ENCODE results near the gene VPREB3.
"Not testable (repeated sequence)": the region's sequence is repeated elsewhere in the genome, so short reads cannot be mapped to it uniquely, and the experiment has no call there.

Gene VPREB3

GRCh38 chr22:23744485-23744884, 9.7 kb downstream of the VPREB3 start:
- no peak for DNase-seq (ENCODE audit: low read depth in 2 of 3, low spot score in 1 of 3)

- DNase-seq (ENCODE audit: low read depth in 2 of 3, low spot score in 1 of 3): no peak
These were observed 10.2 kb downstream of the VPREB3 start for GRCh38 chr22:23744001-23744400.

GRCh38 chr22:23743303-23743705, 10.9 kb downstream of the VPREB3 start:
- no peak for DNase-seq (ENCODE audit: low read depth in 2 of 3, low spot score in 1 of 3)

GRCh38 chr22:23742505-23743264, 11.5 kb downstream of the VPREB3 start:
- DNase-seq (ENCODE audit: low read depth in 2 of 3, low spot score in 1 of 3): no peak

- no peak for DNase-seq (ENCODE audit: low read depth in 2 of 3, low spot score in 1 of 3)
These were observed 16.5 kb downstream of the VPREB3 start for GRCh38 chr22:23737696-23738095.

GRCh38 chr22:23728108-23728507, 26.1 kb downstream of the VPREB3 start:
- DNase-seq (ENCODE audit: low read depth in 2 of 3, low spot score in 1 of 3): not testable (repeated sequence)

- DNase-seq (ENCODE audit: low read depth in 2 of 3, low spot score in 1 of 3): no peak
These were observed 31.5 kb downstream of the VPREB3 start for GRCh38 chr22:23722724-23723123.

- no peak for DNase-seq (ENCODE audit: low read depth in 2 of 3, low spot score in 1 of 3)
These were observed 32.1 kb downstream of the VPREB3 start for GRCh38 chr22:23722160-23722559.

GRCh38 chr22:23720855-23721254, 33.4 kb downstream of the VPREB3 start:
- no peak for DNase-seq (ENCODE audit: low read depth in 2 of 3, low spot score in 1 of 3)

- no peak for DNase-seq (ENCODE audit: low read depth in 2 of 3, low spot score in 1 of 3)
These were observed 35.7 kb downstream of the VPREB3 start for GRCh38 chr22:23718371-23719165.

GRCh38 chr22:23716811-23717801, 37.1 kb downstream of the VPREB3 start:
- peak; percentile 60 to 77 (median 74) for DNase-seq (ENCODE audit: low read depth in 2 of 3, low spot score in 1 of 3)

GRCh38 chr22:23715806-23716375, 38.3 kb downstream of the VPREB3 start:
- no peak for DNase-seq (ENCODE audit: low read depth in 2 of 3, low spot score in 1 of 3)

GRCh38 chr22:23714596-23715578, 39.3 kb downstream of the VPREB3 start:
- no peak for DNase-seq (ENCODE audit: low read depth in 2 of 3, low spot score in 1 of 3)

GRCh38 chr22:23713696-23714595, 40.3 kb downstream of the VPREB3 start:
- no peak for DNase-seq (ENCODE audit: low read depth in 2 of 3, low spot score in 1 of 3)

- no peak for DNase-seq (ENCODE audit: low read depth in 2 of 3, low spot score in 1 of 3)
These were observed 42.0 kb downstream of the VPREB3 start for GRCh38 chr22:23712256-23712655.

GRCh38 chr22:23709107-23709506, 45.1 kb downstream of the VPREB3 start:
- DNase-seq (ENCODE audit: low read depth in 2 of 3, low spot score in 1 of 3): no peak

- no peak for DNase-seq (ENCODE audit: low read depth in 2 of 3, low spot score in 1 of 3)
These were observed 46.0 kb downstream of the VPREB3 start for GRCh38 chr22:23708270-23708669.

GRCh38 chr22:23705358-23705757, 48.9 kb downstream of the VPREB3 start:
- peak in 1 of 3 donors; percentile 41 for DNase-seq (ENCODE audit: low read depth in 2 of 3, low spot score in 1 of 3)

GRCh38 chr22:23704829-23705228, 49.4 kb downstream of the VPREB3 start:
- no peak for DNase-seq (ENCODE audit: low read depth in 2 of 3, low spot score in 1 of 3)
